Suprapubic skin (tissue), 4 donors: ENCODE data around the gene DIAPH2. TPM values are rescaled to one million over a fixed set of nuclear protein-coding genes. Genes with fewer than 3 reads are reported as not detected.
"Not testable (repeated sequence)": the region's sequence is repeated elsewhere in the genome, so short reads cannot be mapped to it uniquely, and the experiment has no call there.

Source experiments
- DNase-seq, 2 donors: peaks; one replicate each; pipeline ENCODE4 v3.0.0-alpha.2; 2019; ENCODE audit warnings: low spot score in 2 of 2
- H3K27ac ChIP-seq: fragments of 200-600 bp; sonication (generic); one replicate; pipeline ENCODE4 v1.5.1; 2019
- H3K27me3 ChIP-seq: fragments of 200-600 bp; sonication (generic); one replicate; pipeline ENCODE4 v1.5.1; 2019
- H3K36me3 ChIP-seq: fragments of 200-600 bp; sonication (generic); one replicate; pipeline ENCODE4 v1.5.1; 2019
- H3K4me1 ChIP-seq: fragments of 200-600 bp; sonication (generic); one replicate; pipeline ENCODE4 v1.5.1; 2019
- H3K4me3 ChIP-seq: fragments of 200-600 bp; sonication (generic); one replicate; pipeline ENCODE4 v1.5.1; 2019; ENCODE audit warnings: mild to moderate bottlenecking
- H3K9me3 ChIP-seq: fragments of 200-600 bp; sonication (generic); one replicate; pipeline ENCODE4 v1.5.1; 2019
- EP300 ChIP-seq: sonication (generic); formaldehyde crosslinking; IDR thresholded peaks from one replicate; pipeline ENCODE4 v1.6.1; 2017; ENCODE audit warnings: antibody characterized with exemption
- POLR2A ChIP-seq, 2 donors: fragments of 450-650 bp; IDR thresholded peaks; one replicate each; pipeline ENCODE4 v1.6.1; 2017; ENCODE audit warnings: antibody characterized with exemption in 2 of 2, mild to moderate bottlenecking in 2 of 2, moderate library complexity in 2 of 2
- POLR2AphosphoS5 ChIP-seq, 3 donors: sonication (generic); formaldehyde crosslinking; IDR thresholded peaks; one replicate each; pipeline ENCODE4 v1.6.1; 2017; ENCODE audit warnings: antibody characterized with exemption in 3 of 3
- WGBS: methylation state at CpG from one replicate; pipeline ENCODE4 v1.1.5; 2018; 5-methylcytosine and 5-hydroxymethylcytosine counted together
- total RNA-seq, 4 donors: library from RNA; depleted of rRNA; stranded (reverse); fragments of >200 nt; gene quantifications; one replicate each; pipeline ENCODE4 v1.1.0, GENCODE V29; 2016
- TF ChIP-seq, protein P1 (sequence below), 2 donors: fragments of 200-600 bp in 1 of 2; fragments of 450-650 bp in 1 of 2; sonication (generic) in 1 of 2; IDR thresholded peaks; one replicate each; pipeline ENCODE4 v1.5.1; 2016 to 2019; ENCODE audit warnings: antibody characterized with exemption in 2 of 2, mild to moderate bottlenecking in 1 of 2, moderate library complexity in 1 of 2

DIAPH2 gene
- total RNA-seq, 4 donors from 2014 or later, result 17.5 to 38.7 (median 18.6) TPM

DNA sequence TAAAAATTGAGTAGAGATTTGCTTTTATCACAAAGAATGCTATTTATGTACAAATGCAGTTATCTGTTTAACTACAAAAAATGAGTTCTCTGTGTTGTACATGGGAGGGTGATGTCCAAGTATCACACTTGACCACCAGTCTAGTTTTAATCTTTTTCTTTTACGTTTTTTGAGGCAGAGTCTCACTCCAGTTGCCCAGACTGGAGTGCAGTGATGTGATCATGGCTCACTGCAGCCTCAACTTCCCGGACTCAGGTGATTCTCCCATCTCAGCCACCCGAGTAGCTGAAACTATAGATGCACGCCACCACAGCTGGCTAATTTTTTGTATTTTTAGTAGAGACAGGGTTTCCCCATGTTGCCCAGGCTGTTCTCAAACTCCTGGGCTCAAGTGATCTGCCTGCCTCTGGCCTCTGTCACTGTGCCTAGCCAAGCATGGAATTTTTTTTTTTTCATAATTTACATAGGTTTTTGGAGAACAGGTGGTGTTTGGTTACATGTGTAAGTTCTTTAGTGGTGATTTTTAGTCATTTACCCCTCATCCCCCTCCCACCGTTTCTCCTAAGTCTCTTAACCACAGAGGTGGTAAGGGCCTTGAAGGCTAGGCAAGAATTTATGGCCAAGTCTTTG lies 151.1 kb downstream of the DIAPH2 start:
- peaks cover 3% of the 10 kb centered on the region for H3K4me1 ChIP-seq
- TF ChIP-seq POLR2AphosphoS5 (IDR thresholded peaks at IDR 0.05), result no peak
- TF ChIP-seq, protein P1, sequence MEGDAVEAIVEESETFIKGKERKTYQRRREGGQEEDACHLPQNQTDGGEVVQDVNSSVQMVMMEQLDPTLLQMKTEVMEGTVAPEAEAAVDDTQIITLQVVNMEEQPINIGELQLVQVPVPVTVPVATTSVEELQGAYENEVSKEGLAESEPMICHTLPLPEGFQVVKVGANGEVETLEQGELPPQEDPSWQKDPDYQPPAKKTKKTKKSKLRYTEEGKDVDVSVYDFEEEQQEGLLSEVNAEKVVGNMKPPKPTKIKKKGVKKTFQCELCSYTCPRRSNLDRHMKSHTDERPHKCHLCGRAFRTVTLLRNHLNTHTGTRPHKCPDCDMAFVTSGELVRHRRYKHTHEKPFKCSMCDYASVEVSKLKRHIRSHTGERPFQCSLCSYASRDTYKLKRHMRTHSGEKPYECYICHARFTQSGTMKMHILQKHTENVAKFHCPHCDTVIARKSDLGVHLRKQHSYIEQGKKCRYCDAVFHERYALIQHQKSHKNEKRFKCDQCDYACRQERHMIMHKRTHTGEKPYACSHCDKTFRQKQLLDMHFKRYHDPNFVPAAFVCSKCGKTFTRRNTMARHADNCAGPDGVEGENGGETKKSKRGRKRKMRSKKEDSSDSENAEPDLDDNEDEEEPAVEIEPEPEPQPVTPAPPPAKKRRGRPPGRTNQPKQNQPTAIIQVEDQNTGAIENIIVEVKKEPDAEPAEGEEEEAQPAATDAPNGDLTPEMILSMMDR (IDR thresholded peaks at IDR 0.05), result no peak
- no peak for TF ChIP-seq EP300
- TF ChIP-seq POLR2A (IDR thresholded peaks at IDR 0.05), result no peak
- WGBS, result 80% methylated on average over 5 of the region's 5 CpGs
- H3K9me3 ChIP-seq, result no peaks in the 10 kb centered on the region
- no peak for DNase-seq
- no peaks in the 10 kb centered on the region for H3K27me3 ChIP-seq
- H3K27ac ChIP-seq, result no peak overlapping the region
- H3K4me3 ChIP-seq, result no peak overlapping the region
- H3K36me3 ChIP-seq, result no peaks in the 10 kb centered on the region

DNA sequence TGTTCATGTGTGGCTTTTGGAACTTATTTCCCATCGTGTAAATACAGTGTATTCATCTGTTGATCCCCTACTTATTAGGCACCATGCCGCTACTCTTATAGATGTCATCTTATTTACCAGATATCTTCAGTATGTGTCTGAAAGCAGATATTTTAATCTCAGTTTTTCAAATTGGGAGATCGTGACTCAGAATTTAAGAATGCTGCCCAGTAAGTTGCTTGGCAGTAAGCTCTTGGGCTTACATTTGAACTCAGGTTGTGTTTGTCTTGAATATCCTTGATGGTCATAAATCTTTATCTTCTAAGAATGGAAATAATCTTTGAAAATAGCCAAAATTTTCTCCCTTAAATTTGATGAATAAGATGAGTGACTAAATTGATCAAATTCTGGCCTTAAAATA lies 153.2 kb downstream of the DIAPH2 start:
- WGBS, result 67% methylated on average over 3 of the region's 3 CpGs
- H3K27me3 ChIP-seq, result no peaks in the 10 kb centered on the region
- H3K9me3 ChIP-seq, result no peaks in the 10 kb centered on the region
- H3K4me3 ChIP-seq, result no peak overlapping the region
- no peak overlapping the region for H3K27ac ChIP-seq
- DNase-seq, result no peak
- peaks cover 3% of the 10 kb centered on the region for H3K4me1 ChIP-seq
- H3K36me3 ChIP-seq, result no peaks in the 10 kb centered on the region
- TF ChIP-seq POLR2A (IDR thresholded peaks at IDR 0.05), result no peak

DNA sequence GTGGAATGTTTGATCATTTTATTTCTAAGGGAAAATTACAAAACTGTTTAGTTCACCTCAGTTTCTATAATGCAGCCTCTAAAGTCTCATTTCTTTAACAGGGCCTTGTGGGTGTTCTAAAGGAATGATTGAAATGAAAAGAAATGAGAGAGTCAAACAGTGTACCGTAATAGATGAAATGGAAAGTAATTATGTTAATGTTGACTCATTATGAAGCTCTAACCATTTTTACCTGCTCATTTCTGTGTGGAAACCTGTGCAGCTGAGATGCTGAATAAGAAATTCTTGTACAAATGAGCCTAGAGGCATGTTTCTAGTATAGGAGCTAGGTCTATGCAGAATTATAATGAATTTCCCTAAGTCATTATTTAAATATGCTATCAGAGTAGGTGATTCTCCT lies 153.9 kb downstream of the DIAPH2 start:
- Histone ChIP-seq H3K27me3 (no peaks in the 10 kb centered on the region), H3K4me3 (no peak overlapping the region), H3K4me1 (peaks cover 3% of the 10 kb centered on the region), H3K36me3 (no peaks in the 10 kb centered on the region), H3K9me3 (no peaks in the 10 kb centered on the region), H3K27ac (no peak overlapping the region)
- no peak for DNase-seq
- 67% methylated on average over 1 of the region's 1 CpG for WGBS
- TF ChIP-seq, protein P1 (IDR thresholded peaks at IDR 0.05), result no peak
- no peak for TF ChIP-seq EP300
- TF ChIP-seq POLR2AphosphoS5 (IDR thresholded peaks at IDR 0.05), result no peak
- TF ChIP-seq POLR2A (IDR thresholded peaks at IDR 0.05), result no peak

DNA sequence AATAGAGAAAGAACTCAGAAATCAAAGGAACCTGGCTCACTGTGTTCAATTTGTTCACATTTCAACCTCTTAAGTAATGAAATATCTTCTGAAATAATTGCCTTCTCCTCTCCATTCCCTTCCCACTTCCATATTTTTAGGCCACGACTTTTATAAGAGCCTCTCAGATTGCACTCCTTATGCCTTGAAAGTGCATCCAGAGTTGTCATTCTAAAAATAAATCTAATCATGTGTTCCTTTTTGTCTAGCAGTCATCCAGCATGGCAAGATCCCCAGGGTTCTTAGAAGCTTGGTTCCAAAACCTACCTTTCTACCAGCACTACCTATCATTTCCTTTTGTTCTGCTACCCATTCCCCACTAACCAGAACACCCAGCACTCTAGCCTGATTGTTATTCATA lies 156.7 kb downstream of the DIAPH2 start:
- Histone ChIP-seq H3K9me3 (no peaks in the 10 kb centered on the region), H3K36me3 (no peaks in the 10 kb centered on the region), H3K4me1 (peaks cover 3% of the 10 kb centered on the region), H3K27ac (no peak overlapping the region), H3K4me3 (no peak overlapping the region), H3K27me3 (no peaks in the 10 kb centered on the region)
- DNase-seq, result no peak
- 80% methylated on average over 1 of the region's 1 CpG for WGBS
- TF ChIP-seq POLR2A (IDR thresholded peaks at IDR 0.05), result no peak
- TF ChIP-seq, protein P1 (IDR thresholded peaks at IDR 0.05), result no peak
- no peak for TF ChIP-seq POLR2AphosphoS5 (IDR thresholded peaks at IDR 0.05)
- no peak for TF ChIP-seq EP300

DNA sequence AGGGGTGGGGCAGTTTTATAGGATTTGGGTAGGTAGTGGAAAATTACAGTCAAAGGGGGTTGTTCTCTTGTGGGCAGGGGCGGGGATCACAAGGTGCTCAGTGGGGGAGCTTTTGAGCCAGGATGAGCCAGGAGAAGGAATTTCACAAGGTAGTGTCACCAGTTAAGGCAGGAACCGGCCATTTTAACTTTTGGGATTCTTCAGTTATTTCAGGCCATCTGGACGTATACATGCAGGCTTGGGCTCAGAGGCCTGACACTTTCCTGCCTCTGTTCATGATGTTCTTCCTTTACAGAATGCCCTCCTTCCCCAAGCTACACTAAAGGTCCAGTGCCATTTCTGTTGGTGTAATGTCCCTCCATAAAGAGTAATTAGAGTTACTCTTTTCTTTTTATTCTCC lies 157.2 kb downstream of the DIAPH2 start:
- DNase-seq, H3K27ac ChIP-seq, H3K4me3 ChIP-seq, H3K36me3 ChIP-seq, H3K27me3 ChIP-seq, H3K9me3 ChIP-seq, H3K4me1 ChIP-seq: not testable (repeated sequence)
- WGBS, result 68% methylated on average over 3 of the region's 3 CpGs

DNA sequence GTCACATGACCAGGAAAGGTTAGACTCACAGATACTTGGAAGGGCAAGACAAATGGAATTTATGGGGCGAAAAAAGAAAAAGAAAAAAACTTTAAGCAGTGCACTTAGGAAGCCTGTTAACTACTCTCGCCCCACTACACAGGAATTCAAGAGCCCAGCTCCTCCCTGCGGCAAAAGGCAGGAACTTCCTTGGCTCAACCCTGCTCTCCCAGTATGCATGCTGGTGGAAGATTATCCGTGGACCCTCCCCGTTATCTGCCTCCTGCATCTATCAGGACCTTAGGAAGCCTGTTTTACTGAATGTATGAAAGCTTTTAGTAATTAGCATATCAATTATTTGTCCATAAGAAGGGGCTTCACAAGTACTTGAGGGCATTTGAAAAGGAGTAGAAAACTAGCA lies 158.9 kb downstream of the DIAPH2 start:
- no peaks in the 10 kb centered on the region for H3K9me3 ChIP-seq
- no peak for TF ChIP-seq POLR2A (IDR thresholded peaks at IDR 0.05)
- TF ChIP-seq POLR2AphosphoS5 (IDR thresholded peaks at IDR 0.05), result no peak
- TF ChIP-seq, protein P1 (IDR thresholded peaks at IDR 0.05), result no peak
- TF ChIP-seq EP300, result no peak
- no peaks in the 10 kb centered on the region for H3K27me3 ChIP-seq
- H3K27ac ChIP-seq, result no peak overlapping the region
- 61% methylated on average over 5 of the region's 5 CpGs for WGBS
- no peak for DNase-seq
- peaks cover 1% of the 10 kb centered on the region for H3K4me1 ChIP-seq
- H3K36me3 ChIP-seq, result no peaks in the 10 kb centered on the region
- no peak overlapping the region for H3K4me3 ChIP-seq
